Karpas-422 (cell line): Measurements from ENCODE around the gene OXCT2. TPM values are rescaled to one million over a fixed set of nuclear protein-coding genes. Genes with fewer than 3 reads are reported as not detected.

ENCODE experiments used
- DNase-seq: peaks from one replicate; pipeline ENCODE4 v3.0.0-alpha.2; 2015
- H2AFZ ChIP-seq: fragments of 200-600 bp; sonication (generic); 2 replicates; pipeline ENCODE4 v1.6.1; 2014; ENCODE audit warnings: antibody characterized with exemption, low read length, mixed read lengths
- H3K27ac ChIP-seq: fragments of 200-600 bp; sonication (generic); 2 replicates; pipeline ENCODE4 v1.5.1; 2014; ENCODE audit warnings: mild to moderate bottlenecking, low read length, moderate library complexity
- H3K27me3 ChIP-seq: fragments of 200-600 bp; sonication (generic); 2 replicates; pipeline ENCODE4 v1.6.1; 2014; ENCODE audit warnings: low read length, mixed read lengths
- H3K36me3 ChIP-seq: fragments of 200-600 bp; sonication (generic); 2 replicates; pipeline ENCODE4 v1.6.1; 2014; ENCODE audit warnings: low read length, mixed read lengths; ENCODE audit not compliant: insufficient read depth
- H3K4me1 ChIP-seq: fragments of 200-600 bp; sonication (generic); 2 replicates; pipeline ENCODE4 v1.6.1; 2014; ENCODE audit warnings: mild to moderate bottlenecking, low read length, mixed read lengths
- H3K4me2 ChIP-seq: fragments of 200-600 bp; sonication (generic); 2 replicates; pipeline ENCODE4 v1.6.1; 2014; ENCODE audit warnings: low read length, low read depth, mild to moderate bottlenecking; ENCODE audit not compliant: poor library complexity, severe bottlenecking
- H3K4me3 ChIP-seq: fragments of 200-600 bp; sonication (generic); 2 replicates; pipeline ENCODE4 v1.5.1; 2014; ENCODE audit warnings: mild to moderate bottlenecking, antibody characterized with exemption, low read length, mixed read lengths
- H3K79me2 ChIP-seq: fragments of 200-600 bp; sonication (generic); 2 replicates; pipeline ENCODE4 v1.6.1; 2014; ENCODE audit warnings: mild to moderate bottlenecking, low read length, mixed read lengths
- H3K9ac ChIP-seq: fragments of 200-600 bp; sonication (generic); 2 replicates; pipeline ENCODE4 v1.6.0; 2014; ENCODE audit warnings: low read length
- H3K9me2 ChIP-seq: fragments of 200-600 bp; sonication (generic), shearing (Covaris generic); replicated peaks from 2 replicates; pipeline ENCODE4 v1.6.0; 2014; ENCODE audit warnings: mild to moderate bottlenecking, low read length, moderate library complexity; ENCODE audit not compliant: insufficient read depth
- H3K9me3 ChIP-seq: fragments of 300-700, 200-600 bp; sonication (generic); 2 replicates; pipeline ENCODE4 v1.6.1; 2014; ENCODE audit warnings: low read length, mixed read lengths
- H4K20me1 ChIP-seq: fragments of 200-600 bp; sonication (generic); 2 replicates; pipeline ENCODE4 v1.6.1; 2014; ENCODE audit warnings: mild to moderate bottlenecking, antibody characterized with exemption, low read length, low read depth; ENCODE audit not compliant: insufficient read depth
- small RNA-seq: library from RNA; depleted of rRNA; stranded (forward); fragments of <200 nt; gene quantifications from one replicate; pipeline ENCODE3, GENCODE V24; 2014
- total RNA-seq: library from RNA; depleted of rRNA; stranded (reverse); fragments of >200 nt; shearing (Covaris generic); gene quantifications from 2 replicates; pipeline ENCODE4 v1.2.3, GENCODE V29; 2014; ENCODE audit warnings: low replicate concordance; rRNA removed

OXCT2 gene
- total RNA-seq, 1 experiment from 2014 or later: not detected

DNA sequence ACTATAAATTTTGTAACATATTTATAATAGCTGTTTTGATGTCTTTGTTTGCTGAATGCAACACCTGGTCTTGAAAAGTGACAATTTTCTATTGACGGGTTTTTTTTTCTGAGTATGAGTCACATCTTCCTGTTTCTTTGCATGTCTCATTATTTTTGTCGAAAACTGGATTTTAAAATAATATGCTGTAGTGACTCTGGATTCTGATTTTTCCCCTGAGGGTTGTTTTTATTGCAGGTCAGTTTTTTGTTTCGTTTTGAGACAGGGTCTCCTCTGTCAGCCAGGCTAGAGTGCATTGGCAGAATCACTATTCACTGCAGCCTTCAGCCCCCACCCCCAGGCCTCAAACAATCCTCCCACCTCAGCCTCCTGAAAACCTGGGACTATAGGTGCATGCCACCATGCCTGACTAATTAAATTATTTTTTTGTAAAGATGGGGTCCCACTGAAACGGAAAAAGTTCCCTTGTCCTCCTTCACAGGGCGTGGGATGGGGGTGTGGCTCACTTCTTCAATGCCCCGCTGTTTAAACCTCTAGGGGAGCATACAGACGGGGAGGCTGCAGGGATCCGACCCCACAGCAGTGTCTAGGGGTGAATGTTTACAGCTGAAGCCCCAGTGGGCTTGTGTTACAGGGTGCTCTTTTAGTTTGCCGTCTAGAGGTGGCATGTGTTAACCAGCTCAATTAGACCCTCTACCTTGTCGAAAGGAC is 43.8 kb downstream of the OXCT2 start:
- Histone ChIP-seq H3K27me3 (no peaks in the 10 kb centered on the region), H3K9ac (no peak overlapping the region), H3K4me1 (no peaks in the 10 kb centered on the region), H3K9me3 (no peaks in the 10 kb centered on the region), H2AFZ (no peak overlapping the region), H3K27ac (no peak overlapping the region), H3K9me2 (no peaks in the 10 kb centered on the region), H3K4me3 (no peak overlapping the region), H4K20me1 (no peaks in the 10 kb centered on the region), H3K36me3 (no peaks in the 10 kb centered on the region), H3K4me2 (no peak overlapping the region), H3K79me2 (no peaks in the 10 kb centered on the region)
- no peak for DNase-seq

DNA sequence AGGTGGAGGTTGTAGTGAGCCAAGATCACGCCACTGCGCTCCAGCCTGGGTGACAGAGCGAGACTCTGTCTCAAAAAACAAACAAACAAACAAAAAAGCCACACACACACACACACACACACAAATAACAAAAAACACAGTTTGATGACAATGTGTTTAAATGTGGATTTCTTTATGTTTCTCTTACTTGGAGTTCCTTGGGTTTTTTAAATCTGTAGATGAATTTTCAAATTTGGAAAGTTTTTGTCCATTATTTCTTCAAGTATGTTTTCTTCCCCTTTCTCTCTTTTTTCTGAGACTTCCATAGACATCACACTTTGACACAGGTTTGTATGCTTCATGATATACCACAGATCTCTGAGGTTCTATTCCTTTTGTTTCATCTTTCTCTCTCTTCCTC is 44.5 kb downstream of the OXCT2 start:
- no peak for DNase-seq
- no peaks in the 10 kb centered on the region for H3K4me1 ChIP-seq
- no peaks in the 10 kb centered on the region for H4K20me1 ChIP-seq
- H3K79me2 ChIP-seq: no peaks in the 10 kb centered on the region
- H3K9ac ChIP-seq: no peak overlapping the region
- no peak overlapping the region for H3K27ac ChIP-seq
- H3K27me3 ChIP-seq: no peaks in the 10 kb centered on the region
- no peak overlapping the region for H3K4me3 ChIP-seq
- no peaks in the 10 kb centered on the region for H3K9me2 ChIP-seq
- no peak overlapping the region for H2AFZ ChIP-seq
- H3K36me3 ChIP-seq: no peaks in the 10 kb centered on the region
- H3K9me3 ChIP-seq: no peaks in the 10 kb centered on the region
- H3K4me2 ChIP-seq: no peak overlapping the region

GRCh38 chr1:39722495-39722894 is 48.7 kb downstream of the OXCT2 start:
- H3K9me2 ChIP-seq: no peaks in the 10 kb centered on the region
- no peak for DNase-seq
- H3K27ac ChIP-seq: no peak overlapping the region
- no peaks in the 10 kb centered on the region for H3K9me3 ChIP-seq
- no peaks in the 10 kb centered on the region for H3K36me3 ChIP-seq
- no peaks in the 10 kb centered on the region for H3K27me3 ChIP-seq
- no peak overlapping the region for H3K4me3 ChIP-seq
- no peak overlapping the region for H3K4me2 ChIP-seq
- no peaks in the 10 kb centered on the region for H4K20me1 ChIP-seq
- no peaks in the 10 kb centered on the region for H3K79me2 ChIP-seq
- H3K4me1 ChIP-seq: no peaks in the 10 kb centered on the region
- no peak overlapping the region for H3K9ac ChIP-seq
- no peak overlapping the region for H2AFZ ChIP-seq

- Histone ChIP-seq H3K27me3 (no peaks in the 10 kb centered on the region), H3K36me3 (no peaks in the 10 kb centered on the region), H3K9me3 (no peaks in the 10 kb centered on the region), H3K9me2 (no peaks in the 10 kb centered on the region), H3K4me3 (no peak overlapping the region), H3K4me1 (no peaks in the 10 kb centered on the region), H2AFZ (no peak overlapping the region), H3K27ac (no peak overlapping the region), H4K20me1 (no peaks in the 10 kb centered on the region), H3K79me2 (no peaks in the 10 kb centered on the region), H3K9ac (no peak overlapping the region), H3K4me2 (no peak overlapping the region)
- no peak for DNase-seq
Measured at GRCh38 chr1:39721664-39722063, 49.5 kb downstream of the OXCT2 start.

GRCh38 chr1:39720094-39720999 is 50.8 kb downstream of the OXCT2 start:
- no peak overlapping the region for H3K4me3 ChIP-seq
- H3K9me2 ChIP-seq: no peaks in the 10 kb centered on the region
- H3K27me3 ChIP-seq: no peaks in the 10 kb centered on the region
- no peak overlapping the region for H3K4me2 ChIP-seq
- no peaks in the 10 kb centered on the region for H3K79me2 ChIP-seq
- H4K20me1 ChIP-seq: no peaks in the 10 kb centered on the region
- no peaks in the 10 kb centered on the region for H3K36me3 ChIP-seq
- no peaks in the 10 kb centered on the region for H3K4me1 ChIP-seq
- no peak overlapping the region for H3K27ac ChIP-seq
- H2AFZ ChIP-seq: no peak overlapping the region
- peak; percentile 86 for DNase-seq
- no peak overlapping the region for H3K9ac ChIP-seq
- no peaks in the 10 kb centered on the region for H3K9me3 ChIP-seq

Small RNA genes lying within 50 kb of the gene (small RNA-seq; reads per million reads assigned to genes)
- gene AL033527.1 (not detected), gene RNU7-121P (not detected)

Other genes starting within 250 kb of the OXCT2 start
- gene PABPC4, start 194.6 kb downstream of the OXCT2 start, total RNA-seq: 128 and 180 TPM in 2 replicates
- not detected in 2 replicates for gene HEYL, start 131.7 kb downstream of the OXCT2 start, total RNA-seq
- gene NT5C1A, start 99.2 kb downstream of the OXCT2 start, total RNA-seq: 0.52 and 0.61 TPM in 2 replicates
- 0.15 TPM in 1 of 2 replicates, not detected in the other for gene HPCAL4, start 79.9 kb downstream of the OXCT2 start, total RNA-seq
- 21.3 and 25.3 TPM in 2 replicates for gene PPIE, start 32.5 kb downstream of the OXCT2 start, total RNA-seq
- not detected in 2 replicates for gene BMP8B, start 17.5 kb upstream of the OXCT2 start, total RNA-seq
- 43.6 and 50.3 TPM in 2 replicates for gene TRIT1, start 112.2 kb upstream of the OXCT2 start, total RNA-seq
- 1.5 TPM in 2 replicates for gene MYCL, start 130.6 kb upstream of the OXCT2 start, total RNA-seq
- 11.6 and 20.8 TPM in 2 replicates for gene MFSD2A, start 183.8 kb upstream of the OXCT2 start, total RNA-seq